BJ (cell line): ENCODE data around the gene NMRK2. TPM values are rescaled to one million over a fixed set of nuclear protein-coding genes. Genes with fewer than 3 reads are reported as not detected.

ENCODE experiments used
- CTCF ChIA-PET: fragments of 350-600 bp; formaldehyde crosslinking; extraction: SDS; loops from one replicate; lab custom pipeline; 2021; ENCODE audit warnings: antibody characterized with exemption, inconsistent platforms; lab: Yijun Ruan, JAX
- POLR2A ChIA-PET: fragments of 300-600 bp; sonication (Branson Sonifier 250); formaldehyde crosslinking; extraction: SDS; loops from one replicate; lab custom pipeline; 2021; ENCODE audit warnings: antibody characterized with exemption; lab: Charles Lee
- DNase-seq: peaks from one replicate; pipeline ENCODE4 v3.0.0-alpha.2; 2011; ENCODE audit warnings: low read depth
- H3K27me3 ChIP-seq: 2 replicates; pipeline ENCODE4 v1.6.0; 2011; ENCODE audit warnings: low read length; ENCODE audit not compliant: control insufficient read depth, insufficient read depth
- H3K36me3 ChIP-seq: 2 replicates; pipeline ENCODE4 v1.5.1; 2011; ENCODE audit warnings: low read length; ENCODE audit not compliant: control insufficient read depth, insufficient read depth
- H3K4me3 ChIP-seq: 2 replicates; pipeline ENCODE4 v1.5.1; 2011; ENCODE audit warnings: low read depth, mild to moderate bottlenecking, control low read depth, low read length
- polyA plus RNA-seq: library from polyadenylated mRNA; depleted of rRNA; stranded (reverse); fragments of >200 nt; gene quantifications from 2 replicates; pipeline ENCODE4 v1.2.3, GENCODE V29; 2011
- TF ChIP-seq, protein P1 (sequence below): IDR thresholded peaks from 2 replicates; pipeline ENCODE4 v1.5.1; 2011; ENCODE audit warnings: low read depth, mild to moderate bottlenecking, control low read depth, inconsistent platforms, low read length, moderate library complexity; ENCODE audit not compliant: insufficient read depth

NMRK2 gene
- polyA plus RNA-seq, 1 experiment: not detected

DNA sequence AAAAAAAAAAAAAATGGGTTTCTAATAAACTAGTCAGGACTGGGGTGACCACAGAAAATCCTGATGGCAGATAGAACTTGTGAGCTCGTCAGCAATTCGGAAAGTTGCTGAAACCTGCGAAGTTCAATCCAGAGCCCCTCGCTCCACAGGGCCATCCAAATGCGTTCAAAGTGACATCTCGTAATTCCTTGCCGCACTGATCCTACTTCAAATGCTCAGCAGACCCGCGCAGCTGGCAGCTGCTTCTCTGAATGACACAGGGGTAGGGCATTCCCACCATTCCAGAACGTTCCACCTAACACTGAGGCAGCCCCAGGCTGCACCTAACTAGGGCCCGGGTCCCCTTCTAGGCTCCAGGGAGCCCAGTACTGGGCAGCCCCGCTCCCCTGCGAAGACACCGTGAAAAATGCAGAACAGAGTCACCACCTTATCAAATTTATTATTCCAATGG is 42.8 kb downstream of the NMRK2 start:
- no peak overlapping the region for H3K4me3 ChIP-seq
- peaks cover 47% of the 10 kb centered on the region for H3K36me3 ChIP-seq
- ChIA-PET CTCF (interaction anchor here (0.9 to 1.1 kb wide), 2 partner anchors 10 to 12 kb away, joined by 4 to 7 read pairs; partner anchors contain the start of gene EEF2), POLR2A (interaction anchor here (0.6 kb wide), 1 partner anchor 321 kb away, joined by 5 read pairs; no protein-coding TSS in a partner anchor)
- DNase-seq: no peak
- no peaks in the 10 kb centered on the region for H3K27me3 ChIP-seq
- TF ChIP-seq, protein P1, sequence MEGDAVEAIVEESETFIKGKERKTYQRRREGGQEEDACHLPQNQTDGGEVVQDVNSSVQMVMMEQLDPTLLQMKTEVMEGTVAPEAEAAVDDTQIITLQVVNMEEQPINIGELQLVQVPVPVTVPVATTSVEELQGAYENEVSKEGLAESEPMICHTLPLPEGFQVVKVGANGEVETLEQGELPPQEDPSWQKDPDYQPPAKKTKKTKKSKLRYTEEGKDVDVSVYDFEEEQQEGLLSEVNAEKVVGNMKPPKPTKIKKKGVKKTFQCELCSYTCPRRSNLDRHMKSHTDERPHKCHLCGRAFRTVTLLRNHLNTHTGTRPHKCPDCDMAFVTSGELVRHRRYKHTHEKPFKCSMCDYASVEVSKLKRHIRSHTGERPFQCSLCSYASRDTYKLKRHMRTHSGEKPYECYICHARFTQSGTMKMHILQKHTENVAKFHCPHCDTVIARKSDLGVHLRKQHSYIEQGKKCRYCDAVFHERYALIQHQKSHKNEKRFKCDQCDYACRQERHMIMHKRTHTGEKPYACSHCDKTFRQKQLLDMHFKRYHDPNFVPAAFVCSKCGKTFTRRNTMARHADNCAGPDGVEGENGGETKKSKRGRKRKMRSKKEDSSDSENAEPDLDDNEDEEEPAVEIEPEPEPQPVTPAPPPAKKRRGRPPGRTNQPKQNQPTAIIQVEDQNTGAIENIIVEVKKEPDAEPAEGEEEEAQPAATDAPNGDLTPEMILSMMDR: no peak

DNA sequence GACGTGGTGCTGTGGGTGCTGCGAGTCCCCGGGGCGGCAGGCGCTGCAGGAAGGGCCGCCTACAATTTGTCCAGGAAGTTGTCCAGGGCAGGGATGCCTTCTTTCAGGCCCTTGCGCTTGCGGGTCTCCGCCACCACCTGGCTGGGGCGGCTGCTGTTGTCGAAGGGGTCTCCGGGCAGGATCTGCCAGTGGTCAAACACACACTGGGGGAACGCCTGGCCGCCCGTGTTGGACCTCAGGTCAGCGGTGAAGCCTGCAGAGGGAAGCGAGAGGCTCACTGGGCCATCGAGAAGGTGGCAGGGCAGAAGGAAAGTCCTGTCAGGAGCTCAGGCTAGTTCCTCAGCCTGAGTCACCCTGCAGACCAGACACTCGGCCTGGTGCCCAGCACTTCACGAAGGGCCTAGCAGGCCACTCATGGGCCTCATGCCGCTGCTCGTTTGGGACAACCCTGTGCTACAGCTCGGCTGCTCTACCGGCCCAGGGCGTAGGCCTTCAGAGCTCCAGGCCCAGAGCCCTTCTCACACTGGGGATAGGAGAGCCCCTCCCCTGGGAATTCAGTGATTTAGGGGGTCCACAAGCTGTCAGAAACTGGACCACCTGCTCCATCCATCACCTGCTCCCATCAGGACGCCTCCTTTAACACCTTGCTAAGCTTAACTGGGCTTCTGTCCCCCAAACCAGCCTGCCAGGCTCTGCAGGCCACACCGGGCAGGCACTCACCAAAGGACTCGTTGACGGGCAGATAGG is 43.8 kb downstream of the NMRK2 start:
- peaks cover 57% of the 10 kb centered on the region for H3K36me3 ChIP-seq
- H3K4me3 ChIP-seq: no peak overlapping the region
- ChIA-PET POLR2A (no interaction called here), CTCF (no interaction called here)
- H3K27me3 ChIP-seq: no peaks in the 10 kb centered on the region
- DNase-seq: no peak
- TF ChIP-seq, protein P1: no peak

DNA sequence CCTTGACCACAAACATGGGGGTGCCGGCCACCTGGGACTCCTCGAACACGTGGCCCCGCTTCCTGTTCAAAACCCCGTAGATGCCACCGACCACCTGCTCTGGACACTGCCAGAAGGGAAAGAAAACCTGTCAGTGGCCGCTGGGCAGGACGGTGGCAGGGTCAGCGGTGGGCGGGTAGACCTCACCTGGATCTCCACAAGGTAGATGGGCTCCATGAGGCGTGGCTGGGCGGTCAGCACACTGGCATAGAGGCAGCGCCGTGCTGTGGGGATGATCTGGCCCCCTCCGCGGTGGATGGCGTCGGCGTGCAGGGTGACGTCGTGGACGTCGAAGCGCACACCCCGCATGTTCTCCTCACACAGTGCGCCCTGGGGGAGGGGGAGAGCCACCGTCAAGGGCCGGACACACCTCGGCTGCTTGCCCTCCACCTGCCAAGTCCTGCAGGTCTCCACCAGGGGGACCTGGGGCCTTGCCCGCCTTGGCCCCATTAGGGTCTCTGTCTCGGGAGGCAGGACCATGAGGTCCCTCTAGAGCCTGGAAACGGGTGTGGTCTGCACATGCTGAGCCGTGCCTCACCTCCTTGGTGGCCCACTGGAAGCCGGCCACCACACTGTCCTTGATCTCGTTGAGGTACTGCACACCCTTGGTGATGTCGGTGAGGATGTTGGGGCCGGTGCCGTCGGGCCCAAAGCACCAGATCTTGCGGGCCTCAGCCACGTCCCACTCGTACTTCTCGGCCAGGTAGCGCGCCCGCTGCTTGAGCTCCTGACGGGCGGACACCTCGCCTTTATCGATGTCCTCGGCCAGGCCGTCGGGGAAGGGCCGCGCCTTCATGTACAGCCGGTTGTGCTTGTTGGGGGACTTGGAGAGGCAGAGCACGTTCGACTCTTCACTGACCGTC is 44.6 kb downstream of the NMRK2 start:
- Histone ChIP-seq H3K27me3 (no peaks in the 10 kb centered on the region), H3K4me3 (no peak overlapping the region), H3K36me3 (peaks cover 65% of the 10 kb centered on the region)
- DNase-seq: no peak
- ChIA-PET POLR2A (no interaction called here), CTCF (no interaction called here)
- TF ChIP-seq, protein P1: peak; percentile 18; the same call in 1 of the 2 replicates

DNA sequence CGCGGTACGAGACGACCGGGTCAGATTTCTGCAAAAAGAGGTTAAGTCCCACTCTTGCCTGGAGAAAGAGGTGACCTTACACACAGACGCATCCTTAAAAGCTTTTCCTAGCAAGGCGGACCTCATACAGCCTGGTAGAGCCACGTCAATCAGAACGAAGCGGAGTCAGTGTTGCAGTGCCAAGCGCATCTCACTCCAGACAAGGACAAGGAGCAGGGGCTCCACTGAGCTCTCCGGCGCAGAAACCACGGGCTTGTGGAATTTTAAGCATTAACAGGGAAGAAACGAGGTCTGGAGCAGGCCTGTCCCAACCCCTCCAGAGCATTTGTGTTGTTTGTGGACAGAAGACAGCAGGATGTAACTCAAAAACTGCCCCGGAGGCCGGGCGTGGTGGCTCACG is 45.3 kb downstream of the NMRK2 start:
- ChIA-PET CTCF (interaction anchor here (0.6 kb wide), 1 partner anchor 684 kb away, joined by 5 read pairs; no protein-coding TSS in a partner anchor), POLR2A (no interaction called here)
- no peak for DNase-seq
- Histone ChIP-seq H3K36me3 (peaks cover 71% of the 10 kb centered on the region), H3K27me3 (no peaks in the 10 kb centered on the region), H3K4me3 (no peak overlapping the region)
- TF ChIP-seq, protein P1: no peak

DNA sequence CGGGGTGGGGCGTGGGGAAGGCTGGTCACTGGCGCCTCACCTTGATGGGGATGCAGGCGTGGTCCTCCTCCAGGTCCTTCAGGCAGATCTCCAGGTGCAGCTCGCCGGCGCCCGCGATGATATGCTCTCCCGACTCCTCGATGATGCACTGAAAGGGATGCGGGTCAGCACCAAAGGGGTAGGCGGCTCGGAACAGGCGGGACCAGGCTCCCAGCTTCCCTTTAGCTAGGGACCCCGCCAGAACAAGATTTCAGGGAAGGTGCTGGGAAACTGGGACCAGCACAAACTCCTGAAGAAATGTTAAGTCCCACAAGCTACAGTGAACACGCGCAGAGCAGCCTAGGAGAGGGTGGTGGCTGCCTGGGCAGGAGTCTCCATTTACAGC is 46.4 kb downstream of the NMRK2 start:
- no peak for DNase-seq
- CTCF ChIA-PET: no interaction called here
- Histone ChIP-seq H3K27me3 (no peaks in the 10 kb centered on the region), H3K36me3 (peaks cover 83% of the 10 kb centered on the region), H3K4me3 (no peak overlapping the region)
- TF ChIP-seq, protein P1: no peak
- POLR2A ChIA-PET: interaction anchor here (0.6 kb wide), 1 partner anchor 161 kb away, joined by 9 read pairs; no protein-coding TSS in a partner anchor
